Prostate gland (tissue), 2 donors: Measurements from ENCODE around the gene EARS2.

Experiments
- CTCF ChIP-seq, 4 experiments: fragments of 200-600 bp in 2 of 4; fragments of 450-650 bp in 2 of 4; sonication (generic) in 2 of 4; IDR thresholded peaks; 1 replicate in 3 of 4; 2 replicates in 1 of 4; pipeline ENCODE4 v1.5.1; 2016 to 2019; ENCODE audit warnings: antibody characterized with exemption in 4 of 4, mild to moderate bottlenecking in 2 of 4, moderate library complexity in 2 of 4
- POLR2A ChIP-seq: fragments of 450-650 bp; IDR thresholded peaks from one replicate; pipeline ENCODE4 v1.6.1; 2016; ENCODE audit warnings: antibody characterized with exemption, mild to moderate bottlenecking

- TF ChIP-seq CTCF (IDR thresholded peaks at IDR 0.05), result no peak
- no peak for TF ChIP-seq POLR2A
These were observed 27.3 kb upstream of the EARS2 start for GRCh38 chr16:23584186-23585076.
